Panc1 (cell line): ENCODE measurements around the gene PRXL2A. TPM values are rescaled to one million over a fixed set of nuclear protein-coding genes. Genes with fewer than 3 reads are reported as not detected.

Experiments
- ATAC-seq: fragments of 200-7000 bp; cut with Tn5 transposase; 2 replicates; pipeline ENCODE4 v1.9.1; 2020; ENCODE audit warnings: mild to moderate bottlenecking, moderate library complexity
- BruUV-seq: library from RNA; stranded (reverse); fragments of 400-500 nt; replicated peaks from 2 replicates; lab custom pipeline; 2021; lab: Mats Ljungman, UMichigan
- CTCF ChIA-PET: fragments of 300-600 bp; sonication (Branson Sonifier 250); formaldehyde crosslinking; loops from one replicate; lab custom pipeline; 2022; ENCODE audit warnings: antibody characterized with exemption; lab: Charles Lee
- POLR2A ChIA-PET: fragments of 300-600 bp; sonication (Branson Sonifier 250); formaldehyde crosslinking; loops from one replicate; lab custom pipeline; 2022; ENCODE audit warnings: antibody characterized with exemption; lab: Charles Lee
- DNase-seq: peaks from one replicate; pipeline ENCODE4 v3.0.0-alpha.2; 2010; ENCODE audit warnings: low read depth, low spot score
- H3K27ac ChIP-seq: 2 replicates; pipeline ENCODE4 v1.5.1; 2011; ENCODE audit warnings: mild to moderate bottlenecking, low read length, inconsistent platforms
- H3K27me3 ChIP-seq: fragments of 200-500 bp; sonication (Bioruptor generic); 2 replicates; pipeline ENCODE4 v1.6.0; 2014; ENCODE audit warnings: low read length, inconsistent platforms; ENCODE audit not compliant: control insufficient read depth, insufficient read depth
- H3K36me3 ChIP-seq: fragments of 200-500 bp; sonication (Bioruptor generic); 2 replicates; pipeline ENCODE4 v1.5.1; 2014; ENCODE audit warnings: inconsistent platforms, mild to moderate bottlenecking, low read length, moderate library complexity; ENCODE audit not compliant: control insufficient read depth, insufficient read depth
- H3K4me1 ChIP-seq: 2 replicates; pipeline ENCODE4 v1.5.1; 2011; ENCODE audit warnings: inconsistent platforms, mild to moderate bottlenecking, low read length, moderate library complexity; ENCODE audit not compliant: control insufficient read depth, insufficient read depth
- H3K4me3 ChIP-seq, 2 experiments: 2 replicates each; pipeline ENCODE4 v1.5.1; 2011 to 2012; ENCODE audit warnings: low read depth in 2 of 2, low read length in 2 of 2, mild to moderate bottlenecking in 2 of 2, inconsistent platforms in 1 of 2, moderate library complexity in 1 of 2
- H3K9me3 ChIP-seq: fragments of 200-500 bp; sonication (Bioruptor generic); 2 replicates; pipeline ENCODE4 v1.5.1; 2014; ENCODE audit warnings: low read depth, mild to moderate bottlenecking, inconsistent platforms, low read length, moderate library complexity; ENCODE audit not compliant: control insufficient read depth, insufficient read depth
- POLR2AphosphoS5 ChIP-seq: IDR thresholded peaks from 2 replicates; pipeline ENCODE4 v1.6.1; 2012; ENCODE audit warnings: mild to moderate bottlenecking, low read depth, low read length, moderate library complexity
- REST ChIP-seq, 2 experiments: IDR thresholded peaks; 2 replicates each; pipeline ENCODE4 v1.6.1; 2011 to 2012; ENCODE audit warnings: low read depth in 2 of 2, control low read depth in 1 of 2, low read length in 1 of 2, mild to moderate bottlenecking in 1 of 2, moderate library complexity in 1 of 2; ENCODE audit not compliant: insufficient read depth in 1 of 2
- SIN3A ChIP-seq: IDR thresholded peaks from 2 replicates; pipeline ENCODE4 v1.6.1; 2012; ENCODE audit warnings: low read depth, mild to moderate bottlenecking, low read length, moderate library complexity, borderline replicate concordance; ENCODE audit not compliant: insufficient read depth
- TCF7L2 ChIP-seq: IDR thresholded peaks from 2 replicates; pipeline ENCODE4 v1.6.1; 2011; ENCODE audit warnings: mild to moderate bottlenecking, low read depth, low read length, inconsistent platforms
- in situ Hi-C: cut with HindIII; loops from 2 replicates; pipeline ENCODE4 v1.10.0; 2016; ENCODE audit warnings: low sequenced_read_pairs, low pct_unique_long_range_greater_than_20kb
- intact Hi-C: fragments of 100-400 bp; cut with micrococcal nuclease; formaldehyde crosslinking; loops from one replicate; pipeline ENCODE4 v1.10.0; 2022; ENCODE audit not compliant: unreplicated experiment
- total RNA-seq: library from RNA; stranded (reverse); gene quantifications from one replicate; pipeline ENCODE4 v1.2.1, GENCODE V29; 2021; ENCODE audit not compliant: unreplicated experiment
- TF ChIP-seq, protein P1 (sequence below): fragments of 450-650 bp; IDR thresholded peaks from 2 replicates; pipeline ENCODE4 v1.5.1; 2017; ENCODE audit warnings: mild to moderate bottlenecking

PRXL2A gene
- total RNA-seq, 1 experiment from 2014 or later = 89.0 TPM

DNA sequence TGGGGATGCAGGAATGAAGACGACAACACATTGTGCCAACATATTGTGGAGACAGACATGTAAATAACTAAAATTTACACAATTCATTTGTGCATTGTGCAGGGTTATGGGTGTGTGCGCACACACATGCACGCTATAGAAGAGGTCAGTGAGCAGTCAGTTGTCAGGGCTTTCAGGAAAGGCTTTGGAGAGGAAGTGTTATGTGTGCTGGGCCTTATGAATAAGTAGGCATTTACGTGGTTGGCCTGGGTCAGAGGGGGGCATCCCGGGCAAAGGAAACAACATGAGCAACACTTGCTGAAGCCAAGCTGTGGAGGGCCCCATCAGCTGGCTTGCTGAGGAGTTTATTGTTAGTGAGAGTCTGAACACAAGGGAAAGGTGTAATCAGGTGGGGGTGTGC, 4.1 kb downstream of the PRXL2A start:
- CTCF ChIA-PET = no interaction called here
- Histone ChIP-seq H3K4me3 (no peak overlapping the region), H3K27me3 (no peaks in the 10 kb centered on the region), H3K27ac (no peak overlapping the region), H3K9me3 (no peaks in the 10 kb centered on the region), H3K4me1 (peaks cover 16% of the 10 kb centered on the region; the same call in 1 of the 2 replicates), H3K36me3 (no peaks in the 10 kb centered on the region)
- TF ChIP-seq SIN3A (no peak), REST (IDR thresholded peaks at IDR 0.05; ENCODE audit: insufficient read depth in 1 of 2, low read depth in 2 of 2, low read length in 1 of 2) (no peak)
- ATAC-seq (no peak), DNase-seq (no peak)
- no TSS peak for BruUV-seq
- in situ Hi-C loops (no loop called here), intact Hi-C loops (no loop called here)
- POLR2A ChIA-PET = no interaction called here

DNA sequence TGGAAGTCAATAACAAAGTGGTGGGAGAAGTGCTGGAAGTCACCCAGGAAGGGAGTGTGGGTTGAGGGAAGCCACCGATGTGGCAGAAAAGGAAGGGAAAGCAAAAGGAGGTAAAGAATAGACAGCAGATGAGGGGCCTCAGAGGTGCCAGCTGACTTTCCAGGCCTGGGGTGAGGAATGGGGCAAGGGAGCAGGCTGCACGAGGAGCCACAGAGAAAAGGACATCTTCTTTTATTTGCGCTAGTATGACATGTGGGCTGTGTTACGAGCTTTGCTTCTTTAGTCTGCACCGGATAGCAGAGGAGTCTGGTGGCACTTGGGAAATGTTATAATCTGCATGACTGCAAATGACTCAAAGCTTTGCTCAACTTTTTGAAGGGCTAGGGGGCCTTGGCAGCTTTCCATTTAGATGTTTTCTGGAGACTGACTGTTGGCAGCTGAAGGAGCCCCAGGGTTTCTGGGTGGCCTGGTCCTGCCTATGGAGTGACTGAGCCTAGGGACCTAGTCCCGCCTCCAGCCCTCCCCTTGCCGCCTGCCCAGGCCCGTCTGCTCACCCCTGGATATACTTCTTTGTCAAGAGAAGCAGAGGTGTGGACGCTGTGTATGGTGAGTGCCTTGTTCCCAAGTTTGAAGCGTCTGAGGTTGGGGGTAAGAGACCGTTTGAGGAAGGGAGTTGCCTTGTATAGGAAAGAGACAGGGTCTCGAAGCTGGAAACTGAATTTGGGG, 5.1 kb downstream of the PRXL2A start:
- no peaks in the 10 kb centered on the region for H3K27me3 ChIP-seq
- H3K27ac ChIP-seq = no peak overlapping the region
- ChIA-PET POLR2A (no interaction called here), CTCF (interaction anchor here (0.7 kb wide), 1 partner anchor 92 kb away, joined by 3 read pairs; no protein-coding TSS in a partner anchor)
- no peaks in the 10 kb centered on the region for H3K9me3 ChIP-seq
- DNase-seq (no peak), ATAC-seq (no peak)
- intact Hi-C loops (no loop called here), in situ Hi-C loops (no loop called here)
- TF ChIP-seq, protein P1, sequence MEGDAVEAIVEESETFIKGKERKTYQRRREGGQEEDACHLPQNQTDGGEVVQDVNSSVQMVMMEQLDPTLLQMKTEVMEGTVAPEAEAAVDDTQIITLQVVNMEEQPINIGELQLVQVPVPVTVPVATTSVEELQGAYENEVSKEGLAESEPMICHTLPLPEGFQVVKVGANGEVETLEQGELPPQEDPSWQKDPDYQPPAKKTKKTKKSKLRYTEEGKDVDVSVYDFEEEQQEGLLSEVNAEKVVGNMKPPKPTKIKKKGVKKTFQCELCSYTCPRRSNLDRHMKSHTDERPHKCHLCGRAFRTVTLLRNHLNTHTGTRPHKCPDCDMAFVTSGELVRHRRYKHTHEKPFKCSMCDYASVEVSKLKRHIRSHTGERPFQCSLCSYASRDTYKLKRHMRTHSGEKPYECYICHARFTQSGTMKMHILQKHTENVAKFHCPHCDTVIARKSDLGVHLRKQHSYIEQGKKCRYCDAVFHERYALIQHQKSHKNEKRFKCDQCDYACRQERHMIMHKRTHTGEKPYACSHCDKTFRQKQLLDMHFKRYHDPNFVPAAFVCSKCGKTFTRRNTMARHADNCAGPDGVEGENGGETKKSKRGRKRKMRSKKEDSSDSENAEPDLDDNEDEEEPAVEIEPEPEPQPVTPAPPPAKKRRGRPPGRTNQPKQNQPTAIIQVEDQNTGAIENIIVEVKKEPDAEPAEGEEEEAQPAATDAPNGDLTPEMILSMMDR = no peak
- no peak for TF ChIP-seq REST (IDR thresholded peaks at IDR 0.05; ENCODE audit: insufficient read depth in 1 of 2, low read depth in 2 of 2, low read length in 1 of 2)
- no peak for TF ChIP-seq SIN3A
- TF ChIP-seq POLR2AphosphoS5 = no peak
- TF ChIP-seq TCF7L2 = no peak
- no TSS peak for BruUV-seq
- H3K36me3 ChIP-seq = no peaks in the 10 kb centered on the region
- peaks cover 16% of the 10 kb centered on the region; the same call in 1 of the 2 replicates for H3K4me1 ChIP-seq
- no peak overlapping the region for H3K4me3 ChIP-seq
